Ovary (tissue), 3 donors: ENCODE data around the gene FANCC.

Experiments
- CTCF ChIP-seq, 3 donors: fragments of 450-650 bp in 2 of 3; fragments of 200-600 bp in 1 of 3; IDR thresholded peaks; one replicate each; pipeline versions ENCODE4 v1.5.1 to v1.8.0; 2016 to 2022; ENCODE audit warnings: antibody characterized with exemption in 3 of 3, mild to moderate bottlenecking in 1 of 3
- EP300 ChIP-seq: sonication (generic); formaldehyde crosslinking; IDR thresholded peaks from one replicate; pipeline ENCODE4 v1.6.1; 2017; ENCODE audit warnings: antibody characterized with exemption
- POLR2A ChIP-seq: fragments of 450-650 bp; IDR thresholded peaks from one replicate; pipeline ENCODE4 v1.6.1; 2017; ENCODE audit warnings: antibody characterized with exemption, mild to moderate bottlenecking, moderate library complexity
- donor health status: DM: no; HTN: no; CAD: no.

GRCh38 chr9:95204710-95205109 is 112.8 kb downstream of the FANCC start:
- no peak for TF ChIP-seq CTCF (IDR thresholded peaks at IDR 0.05)
- TF ChIP-seq POLR2A = no peak
- TF ChIP-seq EP300 = no peak
